AG04449 (cell line): ENCODE results near the gene COX19.

Source experiments
- CTCF ChIA-PET: fragments of 350-600 bp; formaldehyde crosslinking; extraction: SDS; loops from one replicate; lab custom pipeline; 2021; ENCODE audit warnings: antibody characterized with exemption; lab: Yijun Ruan, JAX
- POLR2A ChIA-PET: fragments of 400-600, 350-600 bp; formaldehyde crosslinking; extraction: SDS; loops from one replicate; lab custom pipeline; 2020; ENCODE audit warnings: antibody characterized with exemption, inconsistent platforms; lab: Yijun Ruan, JAX
- DNase-seq: peaks from one replicate; pipeline ENCODE4 v3.0.0-alpha.2; 2010; ENCODE audit warnings: low read depth, low spot score
- H3K4me3 ChIP-seq: 2 replicates; pipeline ENCODE4 v1.5.1; 2011; ENCODE audit warnings: low read depth, mild to moderate bottlenecking, control low read depth, low read length
- TF ChIP-seq, protein P1 (sequence below): IDR thresholded peaks from one replicate; pipeline ENCODE4 v1.5.1; 2011; ENCODE audit warnings: mild to moderate bottlenecking, moderate library complexity, low read length, control low read depth, inconsistent platforms; ENCODE audit not compliant: insufficient read depth; ENCODE audit errors: missing control alignments

The COX19 gene

DNA sequence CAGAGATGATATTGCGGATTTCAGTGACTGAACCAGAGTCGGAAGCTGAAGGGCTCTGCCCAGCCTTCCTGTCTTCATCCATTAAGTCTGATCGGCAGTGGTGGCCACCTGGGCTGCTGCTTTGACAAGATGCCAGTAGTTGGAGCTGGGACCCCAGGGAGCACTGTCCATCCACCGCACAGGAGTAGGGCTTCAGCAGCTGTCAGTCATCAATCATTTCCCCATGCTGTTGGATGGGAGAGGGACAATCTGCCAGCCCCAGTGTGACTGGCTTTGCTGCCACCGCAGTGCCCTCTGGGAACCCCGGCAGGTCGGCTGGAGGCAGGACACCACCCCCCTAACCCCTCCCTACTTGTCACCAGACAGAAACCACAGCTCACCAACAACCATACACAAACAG, 46.0 kb upstream of the COX19 start:
- TF ChIP-seq, protein P1, sequence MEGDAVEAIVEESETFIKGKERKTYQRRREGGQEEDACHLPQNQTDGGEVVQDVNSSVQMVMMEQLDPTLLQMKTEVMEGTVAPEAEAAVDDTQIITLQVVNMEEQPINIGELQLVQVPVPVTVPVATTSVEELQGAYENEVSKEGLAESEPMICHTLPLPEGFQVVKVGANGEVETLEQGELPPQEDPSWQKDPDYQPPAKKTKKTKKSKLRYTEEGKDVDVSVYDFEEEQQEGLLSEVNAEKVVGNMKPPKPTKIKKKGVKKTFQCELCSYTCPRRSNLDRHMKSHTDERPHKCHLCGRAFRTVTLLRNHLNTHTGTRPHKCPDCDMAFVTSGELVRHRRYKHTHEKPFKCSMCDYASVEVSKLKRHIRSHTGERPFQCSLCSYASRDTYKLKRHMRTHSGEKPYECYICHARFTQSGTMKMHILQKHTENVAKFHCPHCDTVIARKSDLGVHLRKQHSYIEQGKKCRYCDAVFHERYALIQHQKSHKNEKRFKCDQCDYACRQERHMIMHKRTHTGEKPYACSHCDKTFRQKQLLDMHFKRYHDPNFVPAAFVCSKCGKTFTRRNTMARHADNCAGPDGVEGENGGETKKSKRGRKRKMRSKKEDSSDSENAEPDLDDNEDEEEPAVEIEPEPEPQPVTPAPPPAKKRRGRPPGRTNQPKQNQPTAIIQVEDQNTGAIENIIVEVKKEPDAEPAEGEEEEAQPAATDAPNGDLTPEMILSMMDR = no peak
- H3K4me3 ChIP-seq = no peak overlapping the region
- no peak for DNase-seq
- POLR2A ChIA-PET = no interaction called here
- CTCF ChIA-PET = interaction anchor here (1.0 to 3.7 kb wide), 5 partner anchors 23 to 66 kb away, joined by 3 to 20 read pairs (median 3); partner anchors contain the start of genes COX19, GPER1 and GPR146

DNA sequence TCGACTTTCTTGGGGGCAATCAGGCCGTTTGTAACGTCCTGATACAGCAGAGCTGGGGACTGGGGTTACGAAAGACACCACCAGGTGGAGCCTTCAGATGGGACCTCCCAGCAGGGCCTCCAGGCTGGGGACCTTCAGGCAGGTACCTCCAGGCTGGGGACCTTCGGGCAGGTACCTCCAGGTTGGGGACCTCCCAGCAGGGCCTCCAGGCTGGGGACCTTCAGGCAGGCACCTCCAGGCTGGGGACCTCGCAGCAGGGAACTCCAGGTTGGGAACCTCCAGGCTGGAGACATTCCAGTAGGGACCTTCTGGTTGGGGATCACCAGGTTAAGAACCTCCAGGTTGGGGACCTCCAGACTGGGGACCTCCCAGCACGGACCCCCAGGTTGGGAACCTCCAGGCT, 45.5 kb upstream of the COX19 start:
- CTCF ChIA-PET = interaction anchor here (1.3 to 3.7 kb wide), 4 partner anchors 27 to 67 kb away, joined by 3 to 20 read pairs (median 8); partner anchors contain the start of genes COX19 and GPER1
- POLR2A ChIA-PET = no interaction called here
- no peak overlapping the region for H3K4me3 ChIP-seq
- no peak for DNase-seq
- TF ChIP-seq, protein P1 = no peak

DNA sequence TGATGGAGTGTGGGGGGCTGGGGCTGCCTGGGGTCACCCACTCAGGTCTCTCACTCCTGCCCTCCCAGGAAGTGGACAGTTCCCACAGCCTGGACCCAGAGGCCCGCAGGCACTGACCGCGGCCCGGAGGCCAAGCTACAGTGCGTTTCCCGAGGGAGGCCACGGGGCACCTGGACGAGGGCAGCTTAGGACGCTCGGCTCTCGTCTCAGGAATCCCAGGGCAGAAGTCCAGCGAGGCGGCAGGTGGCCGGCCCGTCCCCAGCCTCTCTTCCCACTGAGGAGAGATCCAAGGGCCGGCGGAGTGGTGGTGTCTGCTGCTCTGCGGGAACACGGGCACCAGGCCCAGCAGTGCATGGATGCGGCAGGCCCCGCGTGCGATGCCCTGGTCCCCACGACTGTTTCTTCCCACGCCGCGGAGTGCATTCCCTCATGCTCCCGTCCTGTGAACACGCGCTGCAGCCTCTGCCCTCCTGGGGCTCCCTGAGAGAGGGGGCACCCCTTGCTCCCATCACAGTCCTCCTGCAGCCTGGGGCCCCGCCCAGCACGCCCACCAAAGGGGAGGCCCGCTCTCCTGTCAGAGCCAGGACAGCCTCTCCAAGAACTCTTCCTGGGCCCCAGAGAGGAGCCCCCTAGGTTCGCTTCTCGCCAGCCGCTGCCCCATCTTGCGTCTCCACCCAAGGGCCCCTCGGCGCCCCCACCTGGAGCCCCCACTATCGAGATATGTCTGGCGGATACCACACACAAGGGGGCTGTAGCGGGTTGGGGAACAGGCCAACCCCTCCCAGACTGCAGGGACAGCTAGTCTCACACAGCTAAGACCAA, 44.7 kb upstream of the COX19 start:
- H3K4me3 ChIP-seq = no peak overlapping the region
- DNase-seq = no peak
- TF ChIP-seq, protein P1 = no peak
- CTCF ChIA-PET = interaction anchor here (1.4 to 3.7 kb wide), 2 partner anchors 27 to 46 kb away, joined by 6 to 14 read pairs; no protein-coding TSS in a partner anchor
- POLR2A ChIA-PET = no interaction called here

DNA sequence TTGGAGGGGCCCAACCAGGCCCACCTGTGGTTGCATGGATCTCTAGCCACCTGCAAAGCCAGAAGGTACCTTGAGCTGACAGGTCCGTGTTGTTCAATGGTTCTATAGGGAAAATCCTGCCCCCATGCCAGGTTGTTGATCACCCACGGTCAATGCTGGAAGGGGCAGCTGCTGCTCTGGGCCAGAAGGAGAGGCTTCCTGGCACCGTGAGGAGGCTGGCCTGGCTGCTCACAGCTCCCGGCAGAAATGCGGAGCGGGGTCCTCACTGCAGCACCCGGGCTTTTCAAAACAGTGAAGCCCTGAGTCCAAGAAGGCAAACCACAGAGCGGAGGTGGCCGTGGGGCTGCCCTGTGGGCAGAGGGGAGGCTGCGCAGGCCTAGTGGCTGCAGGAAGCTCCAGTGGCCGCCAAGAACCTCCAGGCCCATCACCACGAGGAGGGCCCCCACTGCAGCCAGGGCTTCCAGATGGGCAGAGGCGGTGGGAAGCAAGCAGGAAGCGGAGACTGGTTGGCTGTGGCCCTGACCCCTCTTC, 44.0 kb upstream of the COX19 start:
- TF ChIP-seq, protein P1 = no peak
- CTCF ChIA-PET = interaction anchor here (1.4 kb wide), 1 partner anchor 26 kb away, joined by 6 read pairs; no protein-coding TSS in a partner anchor
- no peak for DNase-seq
- POLR2A ChIA-PET = no interaction called here
- no peak overlapping the region for H3K4me3 ChIP-seq

DNA sequence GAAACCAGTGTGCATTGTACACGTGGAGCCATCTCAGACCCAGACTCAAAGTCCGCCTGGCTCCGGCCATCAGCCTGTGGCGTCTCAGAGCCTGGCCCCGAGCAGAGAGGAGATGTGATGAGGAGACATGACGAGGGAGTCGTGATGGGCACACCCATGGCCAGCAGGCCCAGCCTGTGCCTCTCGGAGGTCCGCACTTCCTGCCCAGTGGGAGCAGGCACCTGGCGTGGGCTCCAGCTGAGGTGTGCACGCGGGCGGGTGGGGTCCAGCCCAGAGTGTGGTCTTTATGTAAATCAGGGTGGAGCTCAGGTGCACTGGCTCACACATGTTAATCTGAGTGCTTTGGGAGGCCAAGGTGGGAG, 43.0 kb upstream of the COX19 start:
- no peak overlapping the region for H3K4me3 ChIP-seq
- no peak for DNase-seq
- CTCF ChIA-PET = interaction anchor here (0.7 to 1.4 kb wide), 3 partner anchors 25 to 48 kb away, joined by 4 to 6 read pairs (median 4); no protein-coding TSS in a partner anchor
- TF ChIP-seq, protein P1 = no peak
- POLR2A ChIA-PET = no interaction called here
